Uterus (tissue), 4 donors: Measurements from ENCODE around the gene ZSWIM1. TPM values are rescaled to one million over a fixed set of nuclear protein-coding genes. Genes with fewer than 3 reads are reported as not detected.

Experiments used
- DNase-seq, 2 donors: peaks; one replicate each; pipeline ENCODE4 v3.0.0-alpha.2; 2019 to 2020
- H3K27ac ChIP-seq, 2 donors: fragments of 200-600 bp; sonication (generic); 1 replicate in 1 of 2; 2 replicates in 1 of 2; pipeline ENCODE4 v1.5.1; 2016 to 2018
- H3K27me3 ChIP-seq, 2 donors: fragments of 200-600 bp; sonication (generic); one replicate each; pipeline ENCODE4 v1.5.1; 2018 to 2019; ENCODE audit warnings: control low read depth in 1 of 2
- H3K36me3 ChIP-seq, 2 donors: fragments of 200-600 bp; sonication (generic); one replicate each; pipeline ENCODE4 v1.5.1; 2019; ENCODE audit warnings: control low read depth in 1 of 2
- H3K4me1 ChIP-seq, 2 donors: fragments of 200-600 bp; sonication (generic); one replicate each; pipeline ENCODE4 v1.5.1; 2018 to 2019; ENCODE audit warnings: control low read depth in 1 of 2
- H3K4me3 ChIP-seq, 2 donors: fragments of 200-600 bp; sonication (generic); 1 replicate in 1 of 2; 2 replicates in 1 of 2; pipeline ENCODE4 v1.5.1; 2018 to 2019; ENCODE audit warnings: mild to moderate bottlenecking in 1 of 2
- H3K9me3 ChIP-seq, 2 donors: fragments of 200-600 bp; sonication (generic); one replicate each; pipeline ENCODE4 v1.5.1; 2019; ENCODE audit warnings: control low read depth in 1 of 2
- POLR2A ChIP-seq, 2 donors: fragments of 450-650 bp; IDR thresholded peaks; one replicate each; pipeline ENCODE4 v1.6.1; 2016; ENCODE audit warnings: antibody characterized with exemption in 2 of 2, mild to moderate bottlenecking in 1 of 2, moderate library complexity in 1 of 2
- intact Hi-C: fragments of 100-400 bp; cut with DNase I; formaldehyde crosslinking; loops from one replicate; pipeline ENCODE4 v1.15.1; 2023; ENCODE audit warnings: low total_unique reads
- total RNA-seq, 4 donors: library from RNA; depleted of rRNA in 3 of 4; stranded (reverse); fragments of >200 nt in 3 of 4; gene quantifications; one replicate each; pipeline versions ENCODE4 v1.1.0 to v1.2.4, GENCODE V29; 2014 to 2023
- TF ChIP-seq, protein P1 (sequence below), 4 experiments: fragments of 200-600 bp in 2 of 4; fragments of 450-650 bp in 2 of 4; sonication (generic) in 2 of 4; IDR thresholded peaks; one replicate each; pipeline ENCODE4 v1.5.1; 2016 to 2019; ENCODE audit warnings: antibody characterized with exemption in 4 of 4, mild to moderate bottlenecking in 2 of 4, moderate library complexity in 1 of 4
- donor health status: DM: yes; HTN: yes; CAD: no.

The ZSWIM1 gene
- total RNA-seq, 4 donors from 2014 or later: 0.77 to 12.2 (median 3.3) TPM

DNA sequence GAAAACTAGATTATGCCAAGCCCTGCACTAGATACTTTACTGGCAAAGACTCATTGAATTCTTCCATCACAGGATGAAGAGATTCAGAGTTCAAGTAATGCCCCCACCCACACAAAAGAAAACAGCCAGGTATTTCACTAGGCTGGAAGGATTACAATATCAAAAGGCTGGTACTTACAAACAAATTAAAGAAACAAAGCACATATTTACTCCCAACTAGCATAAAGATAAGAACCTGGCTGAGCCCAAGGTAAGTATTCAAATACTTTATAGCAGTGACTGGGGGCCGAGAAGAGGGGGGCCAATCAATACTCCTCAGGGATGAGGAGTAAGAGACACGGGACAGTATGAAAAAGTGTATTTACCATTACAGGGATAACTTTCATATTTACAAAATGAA is 27.5 kb upstream of the ZSWIM1 start:
- Histone ChIP-seq H3K4me1 (peaks cover 8 to 10% of the 10 kb centered on the region in 2 donors), H3K27ac (no peak overlapping the region), H3K27me3 (no peaks in the 10 kb centered on the region), H3K9me3 (no peaks in the 10 kb centered on the region), H3K36me3 (no peaks in the 10 kb centered on the region), H3K4me3 (no peak overlapping the region)
- intact Hi-C loops: no loop called here
- no peak for DNase-seq
- TF ChIP-seq POLR2A (IDR thresholded peaks at IDR 0.05): no peak
- TF ChIP-seq, protein P1, sequence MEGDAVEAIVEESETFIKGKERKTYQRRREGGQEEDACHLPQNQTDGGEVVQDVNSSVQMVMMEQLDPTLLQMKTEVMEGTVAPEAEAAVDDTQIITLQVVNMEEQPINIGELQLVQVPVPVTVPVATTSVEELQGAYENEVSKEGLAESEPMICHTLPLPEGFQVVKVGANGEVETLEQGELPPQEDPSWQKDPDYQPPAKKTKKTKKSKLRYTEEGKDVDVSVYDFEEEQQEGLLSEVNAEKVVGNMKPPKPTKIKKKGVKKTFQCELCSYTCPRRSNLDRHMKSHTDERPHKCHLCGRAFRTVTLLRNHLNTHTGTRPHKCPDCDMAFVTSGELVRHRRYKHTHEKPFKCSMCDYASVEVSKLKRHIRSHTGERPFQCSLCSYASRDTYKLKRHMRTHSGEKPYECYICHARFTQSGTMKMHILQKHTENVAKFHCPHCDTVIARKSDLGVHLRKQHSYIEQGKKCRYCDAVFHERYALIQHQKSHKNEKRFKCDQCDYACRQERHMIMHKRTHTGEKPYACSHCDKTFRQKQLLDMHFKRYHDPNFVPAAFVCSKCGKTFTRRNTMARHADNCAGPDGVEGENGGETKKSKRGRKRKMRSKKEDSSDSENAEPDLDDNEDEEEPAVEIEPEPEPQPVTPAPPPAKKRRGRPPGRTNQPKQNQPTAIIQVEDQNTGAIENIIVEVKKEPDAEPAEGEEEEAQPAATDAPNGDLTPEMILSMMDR (IDR thresholded peaks at IDR 0.05): no peak

DNA sequence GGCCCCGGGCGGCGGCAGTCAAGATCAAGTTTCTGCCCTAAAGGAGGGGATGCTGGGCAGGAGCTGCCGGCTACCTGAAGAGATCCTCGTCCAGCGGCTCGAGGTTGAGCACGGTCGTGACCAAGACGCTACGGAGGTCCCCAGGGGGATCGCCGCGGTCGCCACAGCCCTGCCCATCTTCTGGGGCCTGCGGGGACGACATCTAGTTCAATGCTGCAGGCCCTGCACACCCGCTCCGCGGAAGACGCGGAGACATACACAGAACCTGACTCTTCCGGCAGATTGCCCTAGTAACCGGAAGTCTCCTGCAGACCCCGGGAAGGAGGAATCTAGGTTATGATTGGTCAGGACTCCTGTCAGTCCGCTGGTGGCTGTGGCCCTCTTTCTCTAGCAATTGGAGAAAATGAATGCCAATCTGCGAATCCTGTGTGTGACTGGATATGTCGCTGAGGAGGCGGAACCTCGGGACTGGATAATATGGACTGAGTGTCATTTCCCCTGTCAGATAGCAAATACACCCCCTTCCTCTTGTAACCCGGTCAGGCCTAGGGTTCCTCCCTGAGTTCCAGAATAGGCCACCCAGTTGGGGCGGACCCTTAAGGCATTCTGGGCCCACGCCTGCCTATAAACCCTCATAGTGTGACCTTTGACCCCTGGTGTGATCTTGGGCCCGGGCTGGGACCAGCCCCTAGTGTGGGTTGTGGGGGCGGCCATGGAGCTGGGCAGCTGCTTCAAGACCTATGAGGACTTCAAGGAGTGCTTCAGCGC is 23.7 kb upstream of the ZSWIM1 start, which contains the start of the genes ACOT8 and ZSWIM3:
ACOT8 (minus strand) TSS at position 279 of the 768 bp plus-strand sequence; CDS start at position 202, 77 bp downstream.
ZSWIM3 (plus strand) TSS at position 501 of the 768 bp plus-strand sequence; CDS start at position 713, 212 bp downstream.
- no peaks in the 10 kb centered on the region for H3K36me3 ChIP-seq
- peaks cover 8 to 10% of the 10 kb centered on the region in 2 donors for H3K4me1 ChIP-seq
- DNase-seq: peak; percentile 93 to 100
- peak within 1 kb of the TSS; percentile 71 to 94 for H3K4me3 ChIP-seq
- peak within 1 kb of the TSS; percentile 70 to 79 for H3K27ac ChIP-seq
- intact Hi-C loops: no loop called here
- no peaks in the 10 kb centered on the region for H3K9me3 ChIP-seq
- H3K27me3 ChIP-seq: no peaks in the 10 kb centered on the region
- peak; percentile 41 to 70 for TF ChIP-seq POLR2A (IDR thresholded peaks at IDR 0.05)
- TF ChIP-seq, protein P1 (IDR thresholded peaks at IDR 0.05): peak in 1 of 4 experiments; percentile 21

DNA sequence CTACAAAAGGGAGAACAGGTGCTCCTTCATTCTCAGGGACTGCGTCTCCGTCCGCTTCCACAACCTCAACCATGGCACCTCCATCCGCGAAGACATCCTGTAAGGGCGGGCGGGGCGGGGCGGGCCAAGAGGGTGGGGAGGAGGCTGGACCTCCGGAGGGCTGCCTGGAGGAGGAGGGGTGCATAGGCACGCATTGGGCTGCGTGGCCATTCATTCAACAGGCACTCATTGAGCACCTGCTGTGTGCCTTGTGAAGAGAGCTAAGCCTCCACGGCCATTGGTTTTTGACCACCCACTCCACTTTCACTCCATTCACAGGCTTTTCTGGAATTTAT is 23.2 kb upstream of the ZSWIM1 start:
- TF ChIP-seq, protein P1 (IDR thresholded peaks at IDR 0.05): no peak
- TF ChIP-seq POLR2A (IDR thresholded peaks at IDR 0.05): no peak
- H3K4me1 ChIP-seq: peaks cover 8 to 10% of the 10 kb centered on the region in 2 donors

GRCh38 chr20:45859916-45860315 is 21.1 kb upstream of the ZSWIM1 start:
- H3K36me3 ChIP-seq: no peaks in the 10 kb centered on the region
- no peak for DNase-seq
- no peak for TF ChIP-seq POLR2A (IDR thresholded peaks at IDR 0.05)
- TF ChIP-seq, protein P1 (IDR thresholded peaks at IDR 0.05): no peak
- H3K9me3 ChIP-seq: no peaks in the 10 kb centered on the region
- H3K27ac ChIP-seq: no peak overlapping the region
- H3K27me3 ChIP-seq: no peaks in the 10 kb centered on the region
- H3K4me3 ChIP-seq: no peak overlapping the region
- peaks cover 5 to 10% of the 10 kb centered on the region in 2 donors for H3K4me1 ChIP-seq
- intact Hi-C loops: no loop called here

More for the DNA sequence above, 23.2 kb upstream of the ZSWIM1 start:
- intact Hi-C loops: no loop called here
- no peaks in the 10 kb centered on the region for H3K36me3 ChIP-seq
- DNase-seq: no peak
- H3K4me3 ChIP-seq: peak overlapping the region; percentile 71 to 94
- peak overlapping the region; percentile 61 to 79 for H3K27ac ChIP-seq
- no peaks in the 10 kb centered on the region for H3K27me3 ChIP-seq
- no peaks in the 10 kb centered on the region for H3K9me3 ChIP-seq

GRCh38 chr20:45860560-45861220 is 20.3 kb upstream of the ZSWIM1 start:
- no peak overlapping the region for H3K4me3 ChIP-seq

More at GRCh38 chr20:45860560-45861220, 20.3 kb upstream of the ZSWIM1 start:
- peaks cover 0 to 10% of the 10 kb centered on the region in 2 donors for H3K4me1 ChIP-seq
- no peaks in the 10 kb centered on the region for H3K36me3 ChIP-seq
- no peak for DNase-seq
- H3K27ac ChIP-seq: no peak overlapping the region
- intact Hi-C loops: no loop called here
- no peaks in the 10 kb centered on the region for H3K27me3 ChIP-seq
- no peaks in the 10 kb centered on the region for H3K9me3 ChIP-seq
- TF ChIP-seq POLR2A (IDR thresholded peaks at IDR 0.05): no peak
- TF ChIP-seq, protein P1 (IDR thresholded peaks at IDR 0.05): no peak
